Measurements from ENCODE around the gene TWIST1.

DNA sequence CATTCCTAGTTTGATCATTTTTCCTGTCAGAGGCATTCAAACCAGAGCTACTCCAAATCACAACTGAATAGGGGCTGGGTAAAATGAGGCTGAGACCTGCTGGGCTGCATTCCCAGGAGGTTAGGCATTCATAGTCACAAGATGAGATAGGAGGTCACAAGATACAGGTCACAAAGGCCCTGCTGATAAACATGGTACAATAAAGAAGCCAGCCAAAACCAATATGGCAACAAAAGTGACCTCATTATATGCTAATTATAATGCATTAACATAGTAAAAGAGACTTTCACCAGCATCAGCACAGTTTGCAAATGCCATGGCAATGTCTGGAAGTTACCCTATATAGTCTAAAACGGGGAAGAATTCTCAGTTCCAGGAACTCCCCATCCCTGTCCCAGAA is 37.3 kb downstream of the TWIST1 start:
- TF ChIP-seq CTCF (IDR thresholded peaks at IDR 0.05; ENCODE audit: low read depth, low read length) (no peak), MAX (IDR thresholded peaks at IDR 0.05; ENCODE audit: low read depth, low read length) (no peak), MYC (IDR thresholded peaks at IDR 0.05; ENCODE audit: low read depth, low read length) (no peak)
